ENCODE results near the gene DDX55.

The DDX55 gene

DNA sequence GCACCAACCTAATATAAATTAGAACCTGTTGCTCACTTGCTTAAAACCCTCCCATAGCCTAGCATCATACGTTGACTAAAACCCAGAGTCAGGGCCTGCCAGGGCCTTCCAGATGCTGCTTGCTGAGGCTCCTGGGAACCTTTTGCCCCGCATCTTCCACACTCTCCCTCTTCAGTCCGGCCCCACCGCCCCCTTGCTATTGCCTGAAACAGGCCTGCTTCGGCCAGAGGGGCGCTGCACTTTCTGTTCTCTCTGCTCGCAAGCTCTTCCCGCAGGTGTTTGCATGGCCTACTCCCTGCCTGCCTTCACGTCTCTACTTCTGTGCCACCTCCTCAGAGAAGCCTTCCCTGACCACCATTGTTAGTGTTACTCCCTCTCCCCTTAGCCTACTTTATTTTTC lies 55.3 kb downstream of the DDX55 start:
- no peak for TF ChIP-seq CREB1 (IDR thresholded peaks at IDR 0.05; ENCODE audit: low read depth)
- TF ChIP-seq CEBPB (IDR thresholded peaks at IDR 0.05) = no peak
- no peak for TF ChIP-seq RAD21 (IDR thresholded peaks at IDR 0.05; ENCODE audit: low read depth)
- TF ChIP-seq TCF12 (IDR thresholded peaks at IDR 0.05; ENCODE audit: low read depth) = no peak
- TF ChIP-seq NFIC (IDR thresholded peaks at IDR 0.05) = no peak
- TF ChIP-seq EGR1 (IDR thresholded peaks at IDR 0.05) = no peak
- no peak for TF ChIP-seq TAF1 (IDR thresholded peaks at IDR 0.05; ENCODE audit: low read depth)
- TF ChIP-seq YY1 (IDR thresholded peaks at IDR 0.05; ENCODE audit: low read depth) = no peak
- TF ChIP-seq, protein P1, sequence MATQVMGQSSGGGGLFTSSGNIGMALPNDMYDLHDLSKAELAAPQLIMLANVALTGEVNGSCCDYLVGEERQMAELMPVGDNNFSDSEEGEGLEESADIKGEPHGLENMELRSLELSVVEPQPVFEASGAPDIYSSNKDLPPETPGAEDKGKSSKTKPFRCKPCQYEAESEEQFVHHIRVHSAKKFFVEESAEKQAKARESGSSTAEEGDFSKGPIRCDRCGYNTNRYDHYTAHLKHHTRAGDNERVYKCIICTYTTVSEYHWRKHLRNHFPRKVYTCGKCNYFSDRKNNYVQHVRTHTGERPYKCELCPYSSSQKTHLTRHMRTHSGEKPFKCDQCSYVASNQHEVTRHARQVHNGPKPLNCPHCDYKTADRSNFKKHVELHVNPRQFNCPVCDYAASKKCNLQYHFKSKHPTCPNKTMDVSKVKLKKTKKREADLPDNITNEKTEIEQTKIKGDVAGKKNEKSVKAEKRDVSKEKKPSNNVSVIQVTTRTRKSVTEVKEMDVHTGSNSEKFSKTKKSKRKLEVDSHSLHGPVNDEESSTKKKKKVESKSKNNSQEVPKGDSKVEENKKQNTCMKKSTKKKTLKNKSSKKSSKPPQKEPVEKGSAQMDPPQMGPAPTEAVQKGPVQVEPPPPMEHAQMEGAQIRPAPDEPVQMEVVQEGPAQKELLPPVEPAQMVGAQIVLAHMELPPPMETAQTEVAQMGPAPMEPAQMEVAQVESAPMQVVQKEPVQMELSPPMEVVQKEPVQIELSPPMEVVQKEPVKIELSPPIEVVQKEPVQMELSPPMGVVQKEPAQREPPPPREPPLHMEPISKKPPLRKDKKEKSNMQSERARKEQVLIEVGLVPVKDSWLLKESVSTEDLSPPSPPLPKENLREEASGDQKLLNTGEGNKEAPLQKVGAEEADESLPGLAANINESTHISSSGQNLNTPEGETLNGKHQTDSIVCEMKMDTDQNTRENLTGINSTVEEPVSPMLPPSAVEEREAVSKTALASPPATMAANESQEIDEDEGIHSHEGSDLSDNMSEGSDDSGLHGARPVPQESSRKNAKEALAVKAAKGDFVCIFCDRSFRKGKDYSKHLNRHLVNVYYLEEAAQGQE (IDR thresholded peaks at IDR 0.05; ENCODE audit: low read depth) = no peak
- TF ChIP-seq, protein P2, sequence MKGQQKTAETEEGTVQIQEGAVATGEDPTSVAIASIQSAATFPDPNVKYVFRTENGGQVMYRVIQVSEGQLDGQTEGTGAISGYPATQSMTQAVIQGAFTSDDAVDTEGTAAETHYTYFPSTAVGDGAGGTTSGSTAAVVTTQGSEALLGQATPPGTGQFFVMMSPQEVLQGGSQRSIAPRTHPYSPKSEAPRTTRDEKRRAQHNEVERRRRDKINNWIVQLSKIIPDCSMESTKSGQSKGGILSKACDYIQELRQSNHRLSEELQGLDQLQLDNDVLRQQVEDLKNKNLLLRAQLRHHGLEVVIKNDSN (IDR thresholded peaks at IDR 0.05) = no peak
- no peak for TF ChIP-seq TEAD4 (IDR thresholded peaks at IDR 0.05)
- TF ChIP-seq ZBTB7A (IDR thresholded peaks at IDR 0.05; ENCODE audit: low read depth) = no peak
- TF ChIP-seq, protein P3, sequence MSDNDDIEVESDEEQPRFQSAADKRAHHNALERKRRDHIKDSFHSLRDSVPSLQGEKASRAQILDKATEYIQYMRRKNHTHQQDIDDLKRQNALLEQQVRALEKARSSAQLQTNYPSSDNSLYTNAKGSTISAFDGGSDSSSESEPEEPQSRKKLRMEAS (IDR thresholded peaks at IDR 0.05) = no peak
- no peak for TF ChIP-seq FOXM1 (IDR thresholded peaks at IDR 0.05; ENCODE audit: borderline replicate concordance, low read depth)
- TF ChIP-seq EP300 (IDR thresholded peaks at IDR 0.05; ENCODE audit: borderline replicate concordance) = no peak

DNA sequence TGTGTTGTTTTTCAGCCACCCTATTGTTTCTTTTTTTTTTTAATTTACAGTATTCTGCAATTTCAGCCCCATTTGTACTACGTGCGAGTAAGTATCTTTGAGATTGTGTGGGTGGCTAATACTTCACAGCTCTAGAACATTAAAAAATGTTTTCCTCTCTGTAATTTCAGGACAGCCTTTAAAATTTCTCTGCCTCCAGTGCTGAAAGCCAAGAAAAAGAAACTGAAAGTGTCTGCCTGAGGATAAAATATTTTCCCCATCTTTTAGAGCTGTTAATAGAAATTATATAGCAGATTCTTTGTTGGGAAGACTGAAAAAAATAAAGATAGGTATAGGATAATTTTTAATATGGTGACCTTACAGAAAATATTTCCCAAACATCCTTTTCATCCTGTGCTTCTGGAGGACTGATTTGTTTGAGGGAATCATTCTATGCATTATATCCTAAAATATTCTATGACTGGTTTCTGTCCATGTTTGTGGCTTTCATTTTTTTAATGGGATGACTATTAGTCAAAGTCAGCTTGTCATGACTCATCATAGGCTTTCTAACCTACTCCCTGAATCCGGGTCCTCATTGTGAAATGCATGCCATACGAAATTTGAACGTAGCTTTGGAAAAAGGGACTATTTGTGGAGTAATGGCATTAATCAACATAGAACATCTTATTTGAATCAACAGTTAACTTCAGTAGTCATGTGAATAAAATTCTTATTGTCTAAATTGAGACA lies 58.3 kb downstream of the DDX55 start:
- TF ChIP-seq TCF12 (IDR thresholded peaks at IDR 0.05; ENCODE audit: low read depth) (no peak), CEBPB (IDR thresholded peaks at IDR 0.05) (no peak), TAF1 (IDR thresholded peaks at IDR 0.05; ENCODE audit: low read depth) (no peak), RAD21 (IDR thresholded peaks at IDR 0.05; ENCODE audit: low read depth) (no peak), FOXM1 (IDR thresholded peaks at IDR 0.05; ENCODE audit: borderline replicate concordance, low read depth) (no peak), EGR1 (IDR thresholded peaks at IDR 0.05) (no peak), YY1 (IDR thresholded peaks at IDR 0.05; ENCODE audit: low read depth) (no peak), TEAD4 (IDR thresholded peaks at IDR 0.05) (no peak), NFIC (IDR thresholded peaks at IDR 0.05) (no peak), EP300 (IDR thresholded peaks at IDR 0.05; ENCODE audit: borderline replicate concordance) (no peak), CREB1 (IDR thresholded peaks at IDR 0.05; ENCODE audit: low read depth) (no peak)
- TF ChIP-seq, protein P1 (IDR thresholded peaks at IDR 0.05; ENCODE audit: low read depth) = no peak
- TF ChIP-seq, protein P2 (IDR thresholded peaks at IDR 0.05) = no peak
- TF ChIP-seq, protein P3 (IDR thresholded peaks at IDR 0.05) = no peak

DNA sequence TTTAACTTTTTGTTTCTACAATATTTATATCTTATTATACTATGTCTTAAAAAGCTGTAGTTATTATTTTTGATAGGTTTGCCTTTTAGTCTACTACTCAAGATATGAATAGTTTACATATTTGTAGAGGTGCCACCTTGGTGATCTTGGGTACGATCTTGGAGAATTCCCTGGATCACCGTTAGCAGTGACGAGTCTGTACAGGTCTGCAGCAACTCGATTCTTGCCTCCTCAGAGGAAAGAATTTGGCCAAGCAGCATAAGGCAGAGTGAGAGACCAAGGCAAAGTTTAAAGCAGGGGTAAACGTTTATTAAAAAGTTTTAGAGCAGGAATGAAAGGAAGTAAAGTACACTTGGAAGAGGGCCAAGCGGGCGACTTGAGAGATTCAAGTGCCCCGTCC lies 65.9 kb downstream of the DDX55 start:
- no peak for TF ChIP-seq ZBTB7A (IDR thresholded peaks at IDR 0.05; ENCODE audit: low read depth)
- no peak for TF ChIP-seq TEAD4 (IDR thresholded peaks at IDR 0.05)
- no peak for TF ChIP-seq YY1 (IDR thresholded peaks at IDR 0.05; ENCODE audit: low read depth)
- TF ChIP-seq NFIC (IDR thresholded peaks at IDR 0.05) = no peak
- TF ChIP-seq EP300 (IDR thresholded peaks at IDR 0.05; ENCODE audit: borderline replicate concordance) = no peak
- no peak for TF ChIP-seq RAD21 (IDR thresholded peaks at IDR 0.05; ENCODE audit: low read depth)
- no peak for TF ChIP-seq FOXM1 (IDR thresholded peaks at IDR 0.05; ENCODE audit: borderline replicate concordance, low read depth)
- TF ChIP-seq TAF1 (IDR thresholded peaks at IDR 0.05; ENCODE audit: low read depth) = no peak
- no peak for TF ChIP-seq CREB1 (IDR thresholded peaks at IDR 0.05; ENCODE audit: low read depth)
- TF ChIP-seq, protein P1 (IDR thresholded peaks at IDR 0.05; ENCODE audit: low read depth) = no peak
- TF ChIP-seq TCF12 (IDR thresholded peaks at IDR 0.05; ENCODE audit: low read depth) = no peak
- TF ChIP-seq, protein P2 (IDR thresholded peaks at IDR 0.05) = no peak
- TF ChIP-seq CEBPB (IDR thresholded peaks at IDR 0.05) = no peak
- no peak for TF ChIP-seq EGR1 (IDR thresholded peaks at IDR 0.05)
- TF ChIP-seq, protein P3 (IDR thresholded peaks at IDR 0.05) = no peak

Measured in Ishikawa (cell line).